SU-DHL-6 (cell line): ENCODE measurements around the gene EVL.

Experiments used
- H2AFZ ChIP-seq: fragments of 200-600 bp; sonication (generic); 2 replicates; pipeline ENCODE4 v1.6.1; 2014; ENCODE audit warnings: low read depth, mild to moderate bottlenecking, moderate library complexity, mixed read lengths, antibody characterized with exemption, low read length; ENCODE audit not compliant: severe bottlenecking
- H3F3A ChIP-seq: fragments of 200-600 bp; shearing (Covaris generic); 2 replicates; pipeline ENCODE4 v1.6.0; 2016; ENCODE audit warnings: antibody characterized with exemption, mild to moderate bottlenecking; ENCODE audit not compliant: insufficient read depth
- H3K27ac ChIP-seq: fragments of 200-600 bp; sonication (generic); 2 replicates; pipeline ENCODE4 v1.5.1; 2016; ENCODE audit warnings: low read depth, mild to moderate bottlenecking, low read length, moderate library complexity, mixed read lengths
- H3K27me3 ChIP-seq: fragments of 200-600 bp; sonication (generic), shearing (Covaris generic); 2 replicates; pipeline ENCODE4 v1.6.0; 2014; ENCODE audit warnings: mild to moderate bottlenecking, low read length
- H3K36me3 ChIP-seq: fragments of 200-600 bp; sonication (generic); 2 replicates; pipeline ENCODE4 v1.6.1; 2014; ENCODE audit warnings: mild to moderate bottlenecking, low read length, mixed read lengths
- H3K4me2 ChIP-seq: fragments of 300-600, 200-600 bp; shearing (Covaris generic), sonication (generic); 2 replicates; pipeline ENCODE4 v1.6.0; 2014; ENCODE audit warnings: low read length, low read depth, mild to moderate bottlenecking; ENCODE audit not compliant: poor library complexity, severe bottlenecking
- H3K4me3 ChIP-seq: fragments of 200-600 bp; sonication (generic); 2 replicates; pipeline ENCODE4 v1.5.1; 2014; ENCODE audit warnings: antibody characterized with exemption, low read length, mild to moderate bottlenecking, mixed read lengths; ENCODE audit not compliant: insufficient read depth, poor library complexity, severe bottlenecking
- H3K79me2 ChIP-seq: fragments of 200-600 bp; sonication (generic); 2 replicates; pipeline ENCODE4 v1.6.1; 2014; ENCODE audit warnings: mild to moderate bottlenecking, low read length, moderate library complexity; ENCODE audit not compliant: insufficient read depth
- H3K9ac ChIP-seq: fragments of 200-600 bp; sonication (generic); 2 replicates; pipeline ENCODE4 v1.7.0; 2014; ENCODE audit warnings: mild to moderate bottlenecking, low read length
- H3K9me2 ChIP-seq: fragments of 200-600 bp; sonication (generic); replicated peaks from 2 replicates; pipeline ENCODE4 v1.6.1; 2014; ENCODE audit warnings: low read length; ENCODE audit not compliant: insufficient read depth
- H3K9me3 ChIP-seq: fragments of 200-600 bp; sonication (generic); 2 replicates; pipeline ENCODE4 v1.6.1; 2014; ENCODE audit warnings: low read length, mixed read lengths; ENCODE audit not compliant: insufficient read depth
- H4K20me1 ChIP-seq: fragments of 200-600 bp; sonication (generic); 2 replicates; pipeline ENCODE4 v1.6.1; 2014; ENCODE audit warnings: low read depth, mild to moderate bottlenecking, antibody characterized with exemption, low read length, moderate library complexity, mixed read lengths
- CTCF ChIP-seq: fragments of 200-600 bp; sonication (generic); IDR thresholded peaks from one replicate; pipeline ENCODE4 v1.5.1; 2017; ENCODE audit warnings: antibody characterized with exemption, mild to moderate bottlenecking, low read length, moderate library complexity; ENCODE audit not compliant: insufficient read depth, poor library complexity, severe bottlenecking
- EZH2phosphoT487 ChIP-seq: fragments of 200-600 bp; sonication (generic), shearing (Covaris generic); conservative IDR thresholded peaks from 2 replicates; pipeline ENCODE4 v1.6.1; 2018; ENCODE audit warnings: mild to moderate bottlenecking, antibody characterized with exemption, low read length, moderate library complexity, mixed read lengths

EVL gene

DNA sequence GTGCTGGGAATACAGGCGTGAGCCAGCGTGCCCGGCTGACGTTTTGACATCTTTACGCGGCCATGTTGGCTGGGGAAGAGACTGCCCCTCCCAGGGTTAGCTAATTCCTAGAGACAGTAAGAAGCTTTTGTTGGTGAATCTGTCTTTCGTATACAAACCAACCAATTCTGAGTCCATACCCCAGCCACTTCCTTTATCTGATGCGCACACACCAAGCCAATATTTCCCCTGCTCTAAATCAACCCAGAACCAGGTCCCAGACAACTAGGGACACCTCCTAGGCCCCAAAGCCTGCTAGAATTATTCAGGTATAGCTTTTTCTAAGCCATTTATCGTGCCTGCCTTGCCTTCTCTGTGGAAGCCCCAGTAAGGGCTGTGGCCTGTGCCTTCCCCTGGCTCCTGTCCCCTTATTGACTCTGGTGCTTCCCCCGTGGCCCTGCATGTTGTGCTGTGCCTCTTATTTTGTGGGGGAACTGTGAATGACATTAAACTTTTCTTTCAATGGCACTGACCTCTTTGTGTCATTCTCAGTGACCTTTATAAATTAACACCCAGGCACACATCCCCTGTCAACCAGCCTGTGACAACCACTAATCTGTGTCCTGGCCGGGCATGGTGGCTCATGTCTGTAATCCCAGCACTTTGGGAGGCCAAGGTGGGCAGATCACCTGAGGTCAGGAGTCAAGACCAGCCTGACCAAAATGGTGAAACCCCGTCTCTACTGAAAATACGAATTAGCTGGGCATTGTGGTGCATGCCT is 10.7 kb upstream of the EVL start:
- Histone ChIP-seq H3K79me2 (no peaks in the 10 kb centered on the region), H3K4me3 (no peak overlapping the region), H3K27ac (no peak overlapping the region), H3K27me3 (no peaks in the 10 kb centered on the region), H3K9me3 (no peaks in the 10 kb centered on the region), H3K36me3 (no peaks in the 10 kb centered on the region), H2AFZ (no peak overlapping the region), H3F3A (no peaks in the 10 kb centered on the region), H3K9ac (no peak overlapping the region), H3K4me2 (no peak overlapping the region), H4K20me1 (no peaks in the 10 kb centered on the region), H3K9me2 (no peaks in the 10 kb centered on the region)
- TF ChIP-seq CTCF, result no peak

DNA sequence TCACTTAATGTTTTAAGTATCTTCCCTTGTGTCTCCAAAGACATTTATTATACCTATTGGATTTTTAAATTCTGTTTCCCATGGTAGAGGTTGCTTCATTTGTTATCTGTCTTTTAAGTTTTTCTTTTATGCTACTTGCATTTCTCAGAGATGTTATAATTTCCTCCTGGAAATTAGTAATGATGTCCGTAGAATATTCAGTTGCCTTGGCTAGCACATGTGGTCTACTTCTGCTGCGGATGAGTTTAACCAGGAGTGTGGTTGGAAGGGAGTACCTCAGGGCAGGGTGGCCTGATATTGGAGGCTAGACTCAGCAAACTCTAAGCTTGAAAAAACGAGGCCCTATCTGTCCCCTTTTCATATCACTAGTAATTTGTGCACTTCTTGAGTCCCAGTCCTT is 8.8 kb upstream of the EVL start:
- Histone ChIP-seq H3K9me2 (no peaks in the 10 kb centered on the region), H3K4me2 (no peak overlapping the region), H4K20me1 (no peaks in the 10 kb centered on the region), H3K36me3 (no peaks in the 10 kb centered on the region), H3K27me3 (no peaks in the 10 kb centered on the region), H3K79me2 (no peaks in the 10 kb centered on the region), H3K9ac (no peak overlapping the region), H2AFZ (no peak overlapping the region), H3K9me3 (no peaks in the 10 kb centered on the region), H3K4me3 (no peak overlapping the region), H3F3A (no peaks in the 10 kb centered on the region), H3K27ac (no peak overlapping the region)
- no peak for TF ChIP-seq EZH2phosphoT487
- TF ChIP-seq CTCF, result no peak

GRCh38 chr14:100056964-100057795 is 8.0 kb upstream of the EVL start:
- Histone ChIP-seq H3K4me3 (no peak overlapping the region), H3K79me2 (no peaks in the 10 kb centered on the region), H3K4me2 (no peak overlapping the region), H3K9me3 (no peaks in the 10 kb centered on the region), H3K9me2 (no peaks in the 10 kb centered on the region), H3K27ac (no peak overlapping the region), H3K9ac (no peak overlapping the region), H3K27me3 (no peaks in the 10 kb centered on the region), H3F3A (no peaks in the 10 kb centered on the region), H3K36me3 (no peaks in the 10 kb centered on the region), H2AFZ (peak overlapping the region; percentile 15), H4K20me1 (no peaks in the 10 kb centered on the region)
- TF ChIP-seq CTCF, result peak; percentile 42
- TF ChIP-seq EZH2phosphoT487, result no peak
